Endothelial cell of umbilical vein (primary cell): ENCODE data around the gene SLC12A6. TPM values are rescaled to one million over a fixed set of nuclear protein-coding genes. Genes with fewer than 3 reads are reported as not detected.

ENCODE experiments used
- BruUV-seq: library from RNA; stranded (reverse); fragments of 400-500 nt; replicated peaks from 2 replicates; lab custom pipeline; 2021; lab: Mats Ljungman, UMichigan
- CTCF ChIA-PET: fragments of 300-600, 350-600 bp; sonication (Branson Sonifier 250); formaldehyde crosslinking; loops from one replicate; lab custom pipeline; 2021; ENCODE audit warnings: antibody characterized with exemption, inconsistent platforms; lab: Charles Lee
- POLR2A ChIA-PET: fragments of 300-600, 350-600 bp; sonication (Branson Sonifier 250); formaldehyde crosslinking; loops from one replicate; lab custom pipeline; 2021; ENCODE audit warnings: antibody characterized with exemption, inconsistent platforms; lab: Charles Lee
- DNase-seq: peaks from one replicate; pipeline ENCODE4 v3.0.0-alpha.2; 2011; ENCODE audit warnings: low read depth, low spot score
- FAIRE-seq: peaks from 2 replicates; lab custom pipeline; 2011; peaks lifted over from hg19 to GRCh38; lab: Jason Lieb, UNC
- H2AFZ ChIP-seq: 2 replicates; pipeline ENCODE4 v1.6.0; 2012; ENCODE audit warnings: low read depth, low read length, control low read depth, inconsistent platforms
- H3K27ac ChIP-seq: 2 replicates; pipeline ENCODE4 v1.5.1; 2011; ENCODE audit warnings: low read depth, mild to moderate bottlenecking, control low read depth, low read length, moderate library complexity; ENCODE audit not compliant: insufficient read depth
- H3K27me3 ChIP-seq, 2 experiments: 2 replicates each; pipeline versions ENCODE4 v1.6.0 to v1.6.1; 2011; ENCODE audit warnings: low read length in 2 of 2, mixed read lengths in 1 of 2; ENCODE audit not compliant: control insufficient read depth in 2 of 2, insufficient read depth in 2 of 2
- H3K36me3 ChIP-seq, 2 experiments: 2 replicates in 1 of 2; 3 replicates in 1 of 2; pipeline ENCODE4 v1.5.1; 2011; ENCODE audit warnings: low read length in 2 of 2, mild to moderate bottlenecking in 1 of 2, moderate library complexity in 1 of 2; ENCODE audit not compliant: control insufficient read depth in 2 of 2, insufficient read depth in 2 of 2; ENCODE audit errors: extremely low read depth in 1 of 2
- H3K4me1 ChIP-seq: 3 replicates; pipeline ENCODE4 v1.5.1; 2011; ENCODE audit warnings: mild to moderate bottlenecking, low read length; ENCODE audit not compliant: control insufficient read depth, insufficient read depth; ENCODE audit errors: extremely low read depth
- H3K4me2 ChIP-seq: 2 replicates; pipeline ENCODE4 v1.6.1; 2011; ENCODE audit warnings: low read length, control low read depth, mixed read lengths; ENCODE audit not compliant: insufficient read depth
- H3K4me3 ChIP-seq, 3 experiments: fragments of 200-600 bp in 1 of 3; sonication (generic), shearing (Covaris generic) in 1 of 3; replicated peaks in 1 of 3; 2 replicates each; pipeline ENCODE4 v1.5.1; 2011 to 2016; ENCODE audit warnings: control low read depth in 3 of 3, low read length in 3 of 3, mild to moderate bottlenecking in 2 of 3, inconsistent platforms in 1 of 3, low read depth in 1 of 3, moderate library complexity in 1 of 3; ENCODE audit not compliant: insufficient read depth in 1 of 3
- H3K79me2 ChIP-seq: 2 replicates; pipeline ENCODE4 v1.6.0; 2012; ENCODE audit warnings: low read length, inconsistent platforms; ENCODE audit not compliant: control insufficient read depth, insufficient read depth
- H3K9ac ChIP-seq: replicated peaks from 2 replicates; pipeline ENCODE3; 2011; ENCODE audit warnings: low read length, control low read depth; ENCODE audit not compliant: insufficient read depth; ENCODE audit errors: extremely low read depth
- H3K9me1 ChIP-seq: replicated peaks from 3 replicates; pipeline ENCODE4 v1.6.0; 2011; ENCODE audit warnings: mild to moderate bottlenecking, low read length; ENCODE audit not compliant: control insufficient read depth, insufficient read depth; ENCODE audit errors: extremely low read depth
- H3K9me3 ChIP-seq: replicated peaks from 2 replicates; pipeline ENCODE4 v1.5.1; 2012; ENCODE audit warnings: low read length, inconsistent platforms; ENCODE audit not compliant: control insufficient read depth, insufficient read depth
- H4K20me1 ChIP-seq: replicated peaks from 2 replicates; pipeline ENCODE3; 2011; ENCODE audit warnings: mild to moderate bottlenecking, low read length; ENCODE audit not compliant: control insufficient read depth, insufficient read depth; ENCODE audit errors: extremely low read depth
- EZH2 ChIP-seq: IDR thresholded peaks from 2 replicates; pipeline ENCODE4 v1.6.1; 2012; ENCODE audit warnings: borderline replicate concordance, low read depth, mild to moderate bottlenecking, moderate library complexity, low read length, inconsistent platforms; ENCODE audit not compliant: severe bottlenecking
- FOS ChIP-seq: IDR thresholded peaks from 2 replicates; pipeline ENCODE4 v1.6.1; 2011; ENCODE audit warnings: mild to moderate bottlenecking, low read length, moderate library complexity, borderline replicate concordance; ENCODE audit not compliant: insufficient read depth
- GATA2 ChIP-seq: IDR thresholded peaks from 2 replicates; pipeline ENCODE4 v1.7.0; 2011; ENCODE audit warnings: low read depth, mild to moderate bottlenecking, moderate library complexity, mixed read lengths, low read length; ENCODE audit not compliant: insufficient read length, insufficient read depth
- JUN ChIP-seq: IDR thresholded peaks from 2 replicates; pipeline ENCODE4 v1.6.1; 2011; ENCODE audit warnings: borderline replicate concordance, low read depth; ENCODE audit not compliant: insufficient read length, insufficient read depth
- MAX ChIP-seq: IDR thresholded peaks from 2 replicates; pipeline ENCODE4 v1.6.1; 2011; ENCODE audit not compliant: insufficient read depth, insufficient read length
- MYC ChIP-seq: IDR thresholded peaks from one replicate; pipeline ENCODE4 v1.6.1; 2011; ENCODE audit warnings: mild to moderate bottlenecking, low read depth, low read length
- POLR2A ChIP-seq: IDR thresholded peaks from 2 replicates; pipeline ENCODE4 v1.6.1; 2012; ENCODE audit warnings: low read depth, mild to moderate bottlenecking, control low read depth, low read length
- POLR2AphosphoS5 ChIP-seq: IDR thresholded peaks from 2 replicates; pipeline ENCODE4 v1.6.1; 2012; ENCODE audit warnings: low read depth, mild to moderate bottlenecking, control low read depth, low read length, moderate library complexity; ENCODE audit not compliant: insufficient read depth
- dilution Hi-C: fragments of 300-500 bp; cut with MboI; formaldehyde crosslinking; loops from one replicate; pipeline ENCODE4 v1.15.0; 2019; ENCODE audit warnings: low sequenced_read_pairs; ENCODE audit not compliant: extremely low pct_ligation_motif_present
- intact Hi-C: fragments of 100-400 bp; cut with micrococcal nuclease; formaldehyde crosslinking; loops from one replicate; pipeline ENCODE4 v1.10.0; 2022
- polyA plus RNA-seq, 4 experiments: library from polyadenylated mRNA; depleted of rRNA in 3 of 4; stranded (reverse) in 3 of 4; unstranded in 1 of 4; fragments of >200 nt; gene quantifications; 2 replicates each; pipeline versions ENCODE4 v1.2.1 to v1.2.3, GENCODE V29; 2011 to 2012; ENCODE audit warnings: missing spikeins in 1 of 4
- total RNA-seq: library from RNA; stranded (reverse); gene quantifications from 2 replicates; pipeline ENCODE4 v1.2.3, GENCODE V29; 2021
- TF ChIP-seq, protein P1 (sequence below), 2 donors: IDR thresholded peaks; 1 replicate in 1 of 2; 2 replicates in 1 of 2; pipeline ENCODE4 v1.5.1; 2011; ENCODE audit warnings: low read length in 2 of 2, mild to moderate bottlenecking in 2 of 2, moderate library complexity in 2 of 2, control low read depth in 1 of 2, inconsistent platforms in 1 of 2, low read depth in 1 of 2; ENCODE audit not compliant: insufficient read depth in 1 of 2; ENCODE audit errors: extremely low read depth in 1 of 2

Gene SLC12A6
- total and polyA plus RNA-seq, 2 donors (not counting 3 experiments of a cell fraction or from before 2014, with no cell fraction given), result 21.4 to 27.1 TPM

GRCh38 chr15:34341381-34342212, 4.0 kb upstream of the SLC12A6 start:
- FAIRE-seq (no peak), DNase-seq (no peak)
- H3K4me1 ChIP-seq, result peaks cover 17% of the 10 kb centered on the region
- POLR2A ChIA-PET, result no interaction called here
- H3K4me3 ChIP-seq, result peak overlapping the region; percentile 26 to 89 (median 66)
- TSS peak; percentile 57 for BruUV-seq
- H2AFZ ChIP-seq, result no peak overlapping the region
- intact Hi-C loops (loop anchor here (2.0 to 10.0 kb wide), 3 partner anchors 93 to 279 kb away; partner anchors contain the start of genes EMC7 and GOLGA8A), dilution Hi-C loops (no loop called here)
- H3K27me3 ChIP-seq, result no peaks in the 10 kb centered on the region
- peaks cover 19% of the 10 kb centered on the region for H3K79me2 ChIP-seq
- no peaks in the 10 kb centered on the region for H4K20me1 ChIP-seq
- peak overlapping the region; percentile 76 for H3K27ac ChIP-seq
- H3K9me3 ChIP-seq, result no peaks in the 10 kb centered on the region
- peaks cover 0 to 5% of the 10 kb centered on the region in 2 experiments for H3K36me3 ChIP-seq
- no peak for TF ChIP-seq MAX
- peak overlapping the region; percentile 83 for H3K4me2 ChIP-seq
- CTCF ChIA-PET, result interaction anchor here (1.1 to 2.0 kb wide), 2 partner anchors 19 to 100 kb away, joined by 4 to 9 read pairs; no protein-coding TSS in a partner anchor
- H3K9me1 ChIP-seq, result no peaks in the 10 kb centered on the region
- H3K9ac ChIP-seq, result peak overlapping the region; percentile 82

- H3K4me3 ChIP-seq, result no peak overlapping the region
- no peak overlapping the region for H3K9ac ChIP-seq
- DNase-seq (no peak), FAIRE-seq (no peak)
- ChIA-PET POLR2A (no interaction called here), CTCF (interaction anchor here (1.3 kb wide), 1 partner anchor 27 kb away, joined by 3 read pairs; the partner anchor contains the start of gene LPCAT4)
- no peaks in the 10 kb centered on the region for H4K20me1 ChIP-seq
- TF ChIP-seq POLR2A, result no peak
- no peak for TF ChIP-seq MAX
- no peak for TF ChIP-seq GATA2
- no peak for TF ChIP-seq JUN
- no peak for TF ChIP-seq EZH2
- TF ChIP-seq, protein P1, sequence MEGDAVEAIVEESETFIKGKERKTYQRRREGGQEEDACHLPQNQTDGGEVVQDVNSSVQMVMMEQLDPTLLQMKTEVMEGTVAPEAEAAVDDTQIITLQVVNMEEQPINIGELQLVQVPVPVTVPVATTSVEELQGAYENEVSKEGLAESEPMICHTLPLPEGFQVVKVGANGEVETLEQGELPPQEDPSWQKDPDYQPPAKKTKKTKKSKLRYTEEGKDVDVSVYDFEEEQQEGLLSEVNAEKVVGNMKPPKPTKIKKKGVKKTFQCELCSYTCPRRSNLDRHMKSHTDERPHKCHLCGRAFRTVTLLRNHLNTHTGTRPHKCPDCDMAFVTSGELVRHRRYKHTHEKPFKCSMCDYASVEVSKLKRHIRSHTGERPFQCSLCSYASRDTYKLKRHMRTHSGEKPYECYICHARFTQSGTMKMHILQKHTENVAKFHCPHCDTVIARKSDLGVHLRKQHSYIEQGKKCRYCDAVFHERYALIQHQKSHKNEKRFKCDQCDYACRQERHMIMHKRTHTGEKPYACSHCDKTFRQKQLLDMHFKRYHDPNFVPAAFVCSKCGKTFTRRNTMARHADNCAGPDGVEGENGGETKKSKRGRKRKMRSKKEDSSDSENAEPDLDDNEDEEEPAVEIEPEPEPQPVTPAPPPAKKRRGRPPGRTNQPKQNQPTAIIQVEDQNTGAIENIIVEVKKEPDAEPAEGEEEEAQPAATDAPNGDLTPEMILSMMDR (IDR thresholded peaks at IDR 0.05; ENCODE audit: extremely low read depth in 1 of 2, insufficient read depth in 1 of 2, low read depth in 1 of 2, low read length in 2 of 2), result no peak
- no peak for TF ChIP-seq FOS
- no peak for TF ChIP-seq POLR2AphosphoS5
- TF ChIP-seq MYC, result no peak
- H3K4me1 ChIP-seq, result peaks cover 32% of the 10 kb centered on the region
- dilution Hi-C loops (no loop called here), intact Hi-C loops (loop anchor here (10.0 kb wide), 1 partner anchor 95 kb away; the partner anchor contains the start of gene GOLGA8A)
- no peaks in the 10 kb centered on the region for H3K9me3 ChIP-seq
- peaks cover 19% of the 10 kb centered on the region for H3K79me2 ChIP-seq
- H3K27ac ChIP-seq, result no peak overlapping the region
- H3K9me1 ChIP-seq, result no peaks in the 10 kb centered on the region
- BruUV-seq, result no TSS peak
- H3K27me3 ChIP-seq, result no peaks in the 10 kb centered on the region
- H3K36me3 ChIP-seq, result peaks cover 0 to 5% of the 10 kb centered on the region in 2 experiments
- H2AFZ ChIP-seq, result no peak overlapping the region
- H3K4me2 ChIP-seq, result no peak overlapping the region
Observed at GRCh38 chr15:34339946-34340345, 2.4 kb upstream of the SLC12A6 start.
